ENCODE results near the gene CNBD2.

GRCh38 chr20:36043892-36044515, 75.6 kb downstream of the CNBD2 start:
- TF ChIP-seq POLR2A (IDR thresholded peaks at IDR 0.05) (no peak), CTCF (IDR thresholded peaks at IDR 0.05) (no peak)

Data from vagina (tissue), 2 donors.